Measurements from ENCODE around the gene CHAT.
"Not testable (repeated sequence)": the region's sequence is repeated elsewhere in the genome, so short reads cannot be mapped to it uniquely, and the experiment has no call there.

CHAT gene

DNA sequence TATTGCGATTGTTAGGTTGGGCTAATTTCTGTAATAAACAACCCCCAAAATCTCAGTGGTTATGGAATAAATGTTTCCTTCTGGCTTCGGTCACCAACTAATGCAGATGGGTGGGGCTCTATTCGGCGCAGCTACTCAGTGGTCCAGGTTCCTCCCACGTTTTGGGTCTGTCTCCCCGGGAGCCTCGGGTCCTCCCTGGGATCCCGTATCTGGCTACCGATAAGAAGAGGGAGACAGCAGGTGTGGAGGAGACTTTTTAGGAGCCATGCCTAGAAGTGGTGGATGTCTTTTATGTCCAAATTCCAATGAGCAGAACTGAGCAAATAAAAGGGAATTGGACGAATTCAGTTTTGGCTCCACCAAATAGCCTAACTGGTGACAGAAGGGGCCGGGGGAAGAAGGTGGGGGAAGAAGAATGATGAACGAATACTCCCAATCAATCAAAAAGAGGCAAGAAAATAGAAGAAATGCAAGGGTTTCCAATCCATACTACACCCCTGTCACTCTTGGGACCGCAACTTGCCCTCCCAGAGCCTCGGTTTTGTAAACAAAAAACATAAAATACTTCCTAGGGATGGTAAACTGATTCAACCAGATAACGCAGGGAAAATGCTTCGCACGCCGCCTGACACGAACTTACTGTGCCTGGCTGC, 65.1 kb downstream of the CHAT start:
- no peaks in the 10 kb centered on the region for H3K4me1 ChIP-seq
- peaks cover 16 to 33% (median 25%) of the 10 kb centered on the region in 11 experiments for H3K9me3 ChIP-seq (replicated peaks in 1 of 11)
- no peaks in the 10 kb centered on the region for H3K36me3 ChIP-seq
- H3K27me3 ChIP-seq: no peaks in the 10 kb centered on the region
- H3K4me2 ChIP-seq: no peak overlapping the region
- H4K20me1 ChIP-seq: no peaks in the 10 kb centered on the region
- H3K9ac ChIP-seq: no peak overlapping the region
- no peak for TF ChIP-seq Cebpa-rat (IDR thresholded peaks at IDR 0.05)
- no peak overlapping the region for H3K27ac ChIP-seq
- H3K4me3 ChIP-seq: no peak overlapping the region

GRCh38 chr10:49679480-49679893, 65.7 kb downstream of the CHAT start, which contains the start of gene C10orf53:
TSS of gene C10orf53 (plus strand) at chr10:49679651. CDS start at chr10:49679698, 47 bp downstream.
- Histone ChIP-seq H3K27me3 (no peaks in the 10 kb centered on the region), H3K4me2 (no peak within 1 kb of the TSS), H4K20me1 (no peaks in the 10 kb centered on the region), H3K4me3 (no peak within 1 kb of the TSS), H3K36me3 (no peaks in the 10 kb centered on the region), H3K4me1 (no peaks in the 10 kb centered on the region), H3K27ac (no peak within 1 kb of the TSS), H3K9me3 (replicated peaks in 1 of 11) (peaks cover 16 to 33% (median 25%) of the 10 kb centered on the region in 11 experiments), H3K9ac (no peak within 1 kb of the TSS)
- TF ChIP-seq Cebpa-rat (IDR thresholded peaks at IDR 0.05): no peak

DNA sequence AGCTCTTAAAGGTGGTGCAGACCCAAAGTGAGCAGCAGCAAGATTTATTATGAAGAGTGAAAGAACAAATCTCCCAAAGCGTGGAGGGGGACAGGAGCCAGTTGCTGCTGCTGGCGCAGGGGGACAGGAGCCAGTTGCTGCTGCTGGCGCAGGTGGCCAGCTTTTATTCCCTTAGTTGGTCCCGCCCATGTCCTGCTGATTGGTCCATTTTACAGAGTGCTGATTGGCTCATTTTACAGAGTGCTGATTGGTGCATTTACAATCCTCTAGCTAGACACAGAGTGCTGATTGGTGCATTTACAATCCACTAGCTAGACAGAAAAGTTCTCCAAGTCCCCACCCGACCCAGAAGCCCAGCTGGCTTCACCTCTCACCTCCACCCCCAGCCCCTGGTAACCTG, 68.6 kb downstream of the CHAT start:
- H3K36me3 ChIP-seq, H4K20me1 ChIP-seq, H3K9ac ChIP-seq, H3K27me3 ChIP-seq, H3K27ac ChIP-seq, H3K4me3 ChIP-seq, H3K4me2 ChIP-seq, H3K4me1 ChIP-seq: not testable (repeated sequence)
- peaks cover 29 to 50% (median 39%) of the 10 kb centered on the region in 11 experiments for H3K9me3 ChIP-seq (replicated peaks in 1 of 11)

GRCh38 chr10:49682879-49683278, 69.0 kb downstream of the CHAT start:
- Histone ChIP-seq H3K4me1 (no peaks in the 10 kb centered on the region), H3K27ac (no peak overlapping the region), H3K9me3 (replicated peaks in 1 of 11) (peaks cover 34 to 55% (median 41%) of the 10 kb centered on the region in 11 experiments), H3K9ac (no peak overlapping the region), H3K4me2 (no peak overlapping the region), H3K4me3 (no peak overlapping the region), H4K20me1 (no peaks in the 10 kb centered on the region), H3K36me3 (no peaks in the 10 kb centered on the region), H3K27me3 (no peaks in the 10 kb centered on the region)
- TF ChIP-seq Cebpa-rat (IDR thresholded peaks at IDR 0.05): no peak

DNA sequence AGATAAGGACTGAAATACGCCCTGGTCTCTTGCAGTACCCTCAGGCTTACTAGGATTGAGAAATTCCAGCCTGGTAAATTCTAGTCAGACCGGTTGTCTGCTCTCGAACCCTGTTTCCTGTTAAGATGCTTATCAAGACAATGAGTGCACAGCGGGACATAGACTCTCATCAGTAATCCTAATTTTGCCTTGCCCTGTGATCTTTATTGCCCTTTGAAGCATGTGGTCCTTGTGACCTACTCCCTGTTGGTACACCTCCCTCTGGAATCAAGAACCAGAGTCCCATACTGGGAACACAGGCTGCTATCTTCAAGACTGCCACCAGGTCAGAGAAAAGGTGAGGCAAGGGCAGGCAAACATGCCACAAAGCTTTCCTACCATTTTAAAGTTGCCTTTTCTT, 72.8 kb downstream of the CHAT start:
- H3K9ac ChIP-seq: no peak overlapping the region
- H3K27me3 ChIP-seq: peaks cover 14 to 32% (median 29%) of the 10 kb centered on the region in 11 experiments; a peak in 21 of 22 replicates
- TF ChIP-seq Cebpa-rat (IDR thresholded peaks at IDR 0.05): no peak
- H3K4me3 ChIP-seq: no peak overlapping the region
- H3K4me1 ChIP-seq: no peaks in the 10 kb centered on the region
- no peaks in the 10 kb centered on the region for H3K36me3 ChIP-seq
- H3K9me3 ChIP-seq (replicated peaks in 1 of 11): peaks cover 25 to 42% (median 29%) of the 10 kb centered on the region in 11 experiments
- no peak overlapping the region for H3K4me2 ChIP-seq
- no peaks in the 10 kb centered on the region for H4K20me1 ChIP-seq
- no peak overlapping the region for H3K27ac ChIP-seq

DNA sequence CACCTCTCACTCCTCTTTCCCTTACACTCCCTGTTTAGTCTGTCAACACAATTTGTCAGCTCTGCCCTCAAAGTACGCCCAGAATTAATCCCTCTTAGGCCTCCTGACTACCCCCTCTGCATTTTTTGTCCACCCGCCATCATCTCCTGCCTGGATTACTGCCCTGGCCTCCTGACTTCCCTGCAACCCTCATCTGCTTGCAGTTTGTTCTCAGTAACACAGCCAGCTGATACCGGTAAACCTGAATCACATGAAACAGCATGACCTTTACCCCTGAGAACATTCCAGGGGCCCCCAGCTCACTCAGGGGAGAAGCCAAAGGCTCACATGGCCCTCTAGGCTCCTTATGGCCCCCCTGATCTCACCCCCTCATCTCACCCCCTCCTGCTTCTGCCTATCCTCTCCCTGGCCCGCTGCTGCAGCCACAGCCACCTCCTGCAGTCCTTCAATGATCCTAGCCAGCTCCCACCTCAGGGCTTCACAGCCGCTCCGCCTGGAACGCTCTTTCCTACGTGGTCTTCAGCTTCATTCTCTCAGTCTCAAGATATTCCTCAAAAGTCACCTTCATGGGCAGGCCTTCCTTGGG, 74.5 kb downstream of the CHAT start:
- no peak overlapping the region for H3K9ac ChIP-seq
- no peak overlapping the region for H3K27ac ChIP-seq
- no peak overlapping the region for H3K4me3 ChIP-seq
- no peaks in the 10 kb centered on the region for H3K36me3 ChIP-seq
- H3K27me3 ChIP-seq: peaks cover 14 to 35% (median 29%) of the 10 kb centered on the region in 11 experiments; a peak in 21 of 22 replicates
- no peak overlapping the region for H3K4me2 ChIP-seq
- peaks cover 16 to 33% (median 22%) of the 10 kb centered on the region in 11 experiments for H3K9me3 ChIP-seq (replicated peaks in 1 of 11)
- no peaks in the 10 kb centered on the region for H3K4me1 ChIP-seq
- no peaks in the 10 kb centered on the region for H4K20me1 ChIP-seq
- no peak for TF ChIP-seq Cebpa-rat (IDR thresholded peaks at IDR 0.05)

- Histone ChIP-seq H3K27ac (no peak overlapping the region), H3K4me3 (no peak overlapping the region), H3K36me3 (no peaks in the 10 kb centered on the region), H3K9me3 (replicated peaks in 1 of 11) (peaks cover 16 to 31% (median 25%) of the 10 kb centered on the region in 11 experiments), H3K9ac (no peak overlapping the region), H3K27me3 (peaks cover 14 to 35% (median 29%) of the 10 kb centered on the region in 11 experiments; a peak in 21 of 22 replicates), H4K20me1 (no peaks in the 10 kb centered on the region), H3K4me2 (no peak overlapping the region), H3K4me1 (no peaks in the 10 kb centered on the region)
- TF ChIP-seq Cebpa-rat (IDR thresholded peaks at IDR 0.05): no peak
These were observed 75.1 kb downstream of the CHAT start for GRCh38 chr10:49688920-49689319.

- H4K20me1 ChIP-seq: no peaks in the 10 kb centered on the region
- H3K4me1 ChIP-seq: no peaks in the 10 kb centered on the region
- no peak overlapping the region for H3K9ac ChIP-seq
- peaks cover 16 to 31% (median 25%) of the 10 kb centered on the region in 11 experiments for H3K9me3 ChIP-seq (replicated peaks in 1 of 11)
- H3K27me3 ChIP-seq: peaks cover 14 to 35% (median 29%) of the 10 kb centered on the region in 11 experiments; a peak in 21 of 22 replicates
- H3K27ac ChIP-seq: no peak overlapping the region
- H3K36me3 ChIP-seq: no peaks in the 10 kb centered on the region
- H3K4me3 ChIP-seq: no peak overlapping the region
- H3K4me2 ChIP-seq: no peak overlapping the region
- TF ChIP-seq Cebpa-rat (IDR thresholded peaks at IDR 0.05): no peak
These were observed 76.2 kb downstream of the CHAT start for GRCh38 chr10:49689882-49690510.

DNA sequence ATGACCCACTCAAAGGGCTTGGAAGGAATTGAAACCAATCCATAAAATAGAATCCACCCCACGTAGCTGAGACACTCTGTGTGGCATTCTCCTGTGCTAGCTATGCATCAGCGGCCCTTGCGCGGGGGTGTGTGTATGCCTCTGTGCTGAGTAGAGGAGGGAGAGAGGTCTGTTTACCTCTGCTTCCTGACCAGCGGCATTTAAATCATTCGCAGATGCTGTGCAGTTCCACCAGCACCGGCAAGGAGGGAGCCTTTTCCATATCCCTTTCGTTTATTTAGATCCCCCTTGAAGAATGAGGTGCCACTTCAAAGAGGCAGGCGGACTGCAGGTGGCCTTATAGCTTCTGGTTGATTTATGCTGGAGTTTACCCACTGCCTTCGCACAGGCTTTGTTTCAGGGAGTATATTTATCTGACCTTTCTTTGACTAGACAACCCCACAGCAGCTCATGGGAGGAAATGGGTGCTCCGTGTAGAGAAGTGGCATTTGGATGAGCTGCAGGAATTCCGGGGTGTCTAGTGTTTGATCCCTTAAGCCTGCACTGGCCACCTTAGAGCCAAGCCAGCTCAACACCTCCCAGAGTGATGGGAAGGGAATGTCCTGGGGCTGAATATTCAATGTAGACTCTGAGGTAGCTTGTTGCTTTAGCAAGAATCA, 77.0 kb downstream of the CHAT start:
- no peak for TF ChIP-seq Cebpa-rat (IDR thresholded peaks at IDR 0.05)
- no peak overlapping the region for H3K4me3 ChIP-seq
- no peaks in the 10 kb centered on the region for H4K20me1 ChIP-seq
- H3K9ac ChIP-seq: no peak overlapping the region
- H3K9me3 ChIP-seq (replicated peaks in 1 of 11): peaks cover 16 to 31% (median 24%) of the 10 kb centered on the region in 11 experiments
- H3K36me3 ChIP-seq: no peaks in the 10 kb centered on the region
- peaks cover 14 to 35% (median 29%) of the 10 kb centered on the region in 11 experiments; a peak in 21 of 22 replicates for H3K27me3 ChIP-seq
- H3K27ac ChIP-seq: no peak overlapping the region
- no peaks in the 10 kb centered on the region for H3K4me1 ChIP-seq
- no peak overlapping the region for H3K4me2 ChIP-seq

Measured in BLaER1 treated with 17β-estradiol and CSF1 and Interleukin-3, amounts not matched to agents 10 nM and 100 nM (cell line).